Measurements from ENCODE around the gene CBY3.
"Not testable (repeated sequence)": the region's sequence is repeated elsewhere in the genome, so short reads cannot be mapped to it uniquely, and the experiment has no call there.

DNA sequence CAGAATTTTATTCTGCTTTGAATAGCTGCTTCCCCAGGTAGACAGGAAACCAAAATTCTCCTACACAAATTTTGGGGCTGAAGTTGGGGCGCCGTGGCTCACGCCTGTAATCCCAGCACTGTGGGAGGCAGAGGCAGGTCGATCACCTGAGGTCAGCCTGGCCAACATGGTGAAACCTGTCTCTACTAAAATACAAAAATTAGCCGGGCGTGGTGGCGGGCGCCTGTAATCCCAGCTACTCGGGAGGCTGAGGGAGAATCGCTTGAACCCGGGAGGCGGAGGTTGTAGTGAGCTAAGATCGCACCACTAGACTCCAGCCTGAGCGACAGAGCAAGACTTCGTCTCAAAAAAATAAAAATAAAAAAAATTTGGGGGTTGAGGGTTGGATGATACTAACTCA is 16.7 kb upstream of the CBY3 start:
- TF ChIP-seq CTCF (IDR thresholded peaks at IDR 0.05); RAD21 (conservative IDR thresholded peaks at IDR 0.05 in 1 of 2, IDR thresholded peaks at IDR 0.05 in 1 of 2); SREBF2 (IDR thresholded peaks at IDR 0.05); REST (IDR thresholded peaks at IDR 0.05): not testable (repeated sequence)
